ENCODE measurements around the gene PLTP.

Gene PLTP

GRCh38 chr20:45867819-45868176 is 44.2 kb downstream of the PLTP start:
- no peak for DNase-seq

- no peak for DNase-seq
These were observed 44.7 kb downstream of the PLTP start for GRCh38 chr20:45867136-45867818.

- DNase-seq: no peak
These were observed 45.5 kb downstream of the PLTP start for GRCh38 chr20:45866454-45866853.

GRCh38 chr20:45863543-45864470 is 48.1 kb downstream of the PLTP start:
- no peak for DNase-seq

- DNase-seq: peak; percentile 58
These were observed 50.5 kb downstream of the PLTP start for GRCh38 chr20:45861221-45862075.

- no peak for DNase-seq
These were observed 51.3 kb downstream of the PLTP start for GRCh38 chr20:45860560-45861220.

GRCh38 chr20:45859916-45860315 is 52.0 kb downstream of the PLTP start:
- no peak for DNase-seq

GRCh38 chr20:45857882-45858216 is 54.1 kb downstream of the PLTP start:
- peak; percentile 50 for DNase-seq

GRCh38 chr20:45857114-45857881 is 54.7 kb downstream of the PLTP start, which contains the start of the genes ACOT8 and ZSWIM3:
Gene ACOT8, minus strand, starts transcription at chr20:45857392. Its CDS starts 77 bp downstream, at chr20:45857315.
Gene ZSWIM3, plus strand, starts transcription at chr20:45857614. Its CDS starts 212 bp downstream, at chr20:45857826.
- DNase-seq: peak; percentile 99

GRCh38 chr20:45853484-45853883 is 58.5 kb downstream of the PLTP start:
- DNase-seq: no peak

- no peak for DNase-seq
These were observed 59.6 kb downstream of the PLTP start for GRCh38 chr20:45852326-45852725.

GRCh38 chr20:45851501-45851900 is 60.5 kb downstream of the PLTP start:
- no peak for DNase-seq

- DNase-seq: no peak
These were observed 61.0 kb downstream of the PLTP start for GRCh38 chr20:45850926-45851325.

GRCh38 chr20:45850238-45850637 is 61.7 kb downstream of the PLTP start:
- no peak for DNase-seq

- DNase-seq: no peak
These were observed 62.9 kb downstream of the PLTP start for GRCh38 chr20:45848969-45849582.

All from NCI-H69 (cell line).